Measurements from ENCODE around the gene TUBA1C. TPM values are rescaled to one million over a fixed set of nuclear protein-coding genes. Genes with fewer than 3 reads are reported as not detected.
"Not testable (repeated sequence)": the region's sequence is repeated elsewhere in the genome, so short reads cannot be mapped to it uniquely, and the experiment has no call there.

TUBA1C gene
- total and polyA plus RNA-seq, 5 donors = 34.2 to 106 (median 68.6) TPM

DNA sequence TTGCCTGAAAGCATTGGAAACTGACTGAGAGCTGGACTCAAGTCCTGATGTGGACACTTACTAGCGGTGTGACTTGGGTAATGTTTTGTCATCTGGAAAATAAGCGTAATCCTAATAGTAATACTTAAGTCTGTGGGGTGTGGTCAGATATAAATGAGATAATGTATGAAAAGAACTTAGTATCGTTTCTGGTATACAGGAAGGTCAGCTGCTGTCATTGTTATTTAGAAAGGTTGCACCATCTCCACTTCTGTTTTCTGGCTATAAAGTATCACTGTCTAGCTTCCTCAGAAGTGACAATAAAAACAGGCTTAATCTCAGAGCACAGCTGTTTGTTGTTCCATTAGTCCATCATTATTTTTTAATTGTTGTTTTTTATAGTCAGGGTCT, 34.1 kb upstream of the TUBA1C start:
- no peak overlapping the region for H3K27ac ChIP-seq (ENCODE audit: low read length)
- H3K4me1 ChIP-seq (ENCODE audit: control insufficient read depth, insufficient read depth, low read length) = peaks cover 6% of the 10 kb centered on the region
- WGBS = 74% methylated on average over 3 of the region's 3 CpGs
- DNase-seq = no peak
- no peak for ATAC-seq
- intact Hi-C loops (cut with DNase I) = loop anchor here (5.0 to 10.0 kb wide), 5 partner anchors 38 to 166 kb away; partner anchors contain the start of genes TUBA1A (in 2 of the 4), KMT2D (in 1 of the 4) and RHEBL1 (in 1 of the 4)
- no peaks in the 10 kb centered on the region for H3K27me3 ChIP-seq (ENCODE audit: control insufficient read depth, insufficient read depth)
- no peak overlapping the region for H3K4me3 ChIP-seq (ENCODE audit: low read length)
- no peaks in the 10 kb centered on the region for H3K9me3 ChIP-seq (ENCODE audit: control insufficient read depth, low read length)

DNA sequence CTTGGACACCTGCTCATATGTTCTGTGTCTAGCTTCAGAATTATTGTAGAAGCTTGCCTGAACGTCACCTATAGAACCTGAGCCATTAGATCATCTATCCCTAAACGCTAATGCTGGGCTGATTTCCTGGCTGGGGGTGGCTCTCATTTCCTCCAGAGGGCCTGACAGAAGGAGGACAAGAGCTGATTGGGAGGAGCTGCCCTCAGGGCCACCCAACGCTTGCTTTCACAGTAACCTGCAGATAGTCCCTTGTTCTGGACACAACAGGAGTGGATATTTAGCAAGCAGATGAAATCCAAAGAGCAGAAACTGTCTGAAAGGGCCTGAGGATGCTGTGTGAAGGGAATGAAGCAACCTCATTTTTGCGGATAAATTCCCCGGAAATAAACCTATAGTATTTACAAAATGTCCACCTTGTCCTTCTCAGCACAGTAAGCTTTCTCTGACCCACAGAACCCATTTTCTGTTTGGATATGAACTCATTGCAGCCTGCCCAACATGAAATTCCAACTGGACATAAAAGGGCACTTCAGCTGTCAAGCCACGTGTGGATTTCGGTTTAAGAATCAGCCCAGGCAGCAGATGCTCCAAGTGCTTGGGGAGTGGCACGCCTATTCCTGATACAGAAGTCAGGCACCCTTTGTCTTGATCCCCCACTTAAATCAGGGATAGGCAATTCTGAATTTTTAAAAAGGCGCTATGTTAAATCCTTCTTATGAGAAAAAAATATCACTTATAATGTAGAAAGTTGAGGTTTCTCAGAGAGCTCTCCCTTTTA, 32.8 kb upstream of the TUBA1C start:
- WGBS = 59% methylated on average over 9 of the region's 9 CpGs
- intact Hi-C loops (cut with DNase I) = loop anchor here (5.0 to 10.0 kb wide), 5 partner anchors 40 to 167 kb away; partner anchors contain the start of genes TUBA1A (in 2 of the 4), KMT2D (in 1 of the 4) and RHEBL1 (in 1 of the 4)

DNA sequence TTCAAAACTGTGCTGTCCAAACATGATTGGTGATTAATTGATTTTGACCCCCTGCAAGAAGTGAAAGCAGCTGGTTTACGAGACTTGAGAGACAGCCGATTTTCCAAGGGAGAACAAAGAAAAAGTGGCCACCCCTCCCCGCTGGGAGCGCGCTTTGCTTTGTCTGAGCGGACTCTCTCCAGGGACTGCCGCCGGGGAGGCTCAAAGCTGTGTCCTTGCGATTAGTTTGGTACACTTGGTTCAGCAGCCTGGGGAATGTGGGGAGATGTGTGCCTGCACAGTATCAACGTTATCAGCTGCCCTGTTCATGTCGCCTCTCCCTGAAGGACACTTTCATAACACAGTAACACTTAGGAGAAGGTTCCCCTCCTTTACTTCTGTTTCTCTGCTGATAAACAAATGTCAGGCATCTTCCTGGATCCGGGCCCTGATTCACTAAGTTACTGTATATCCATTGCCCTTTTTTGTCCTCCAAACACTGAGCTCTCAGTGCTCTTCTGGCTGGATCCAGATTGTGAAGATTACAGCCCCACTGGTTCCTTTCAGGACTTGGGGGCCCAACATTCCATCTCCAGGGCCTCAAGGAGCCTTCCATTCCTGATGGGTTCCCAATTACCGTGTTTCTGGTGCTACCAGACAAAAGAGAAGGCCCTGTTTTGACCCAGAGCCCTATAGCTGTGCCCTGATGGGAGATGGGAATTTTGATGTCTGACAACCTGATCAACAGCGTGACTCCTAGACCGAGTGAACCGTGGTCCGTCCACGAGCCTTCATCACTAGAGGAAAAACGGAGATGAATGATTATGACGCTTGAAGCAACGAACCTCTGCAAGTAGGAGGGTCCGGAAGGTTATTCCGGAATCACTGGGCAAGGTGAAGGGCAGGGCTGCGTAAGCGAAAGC, 31.7 kb upstream of the TUBA1C start:
- peak; percentile 70 to 80 for ATAC-seq
- Histone ChIP-seq H3K27me3 (ENCODE audit: control insufficient read depth, insufficient read depth) (no peaks in the 10 kb centered on the region), H3K4me3 (ENCODE audit: low read length) (peak overlapping the region; percentile 21), H3K9me3 (ENCODE audit: control insufficient read depth, low read length) (no peaks in the 10 kb centered on the region), H3K27ac (ENCODE audit: low read length) (peak overlapping the region; percentile 86), H3K4me1 (ENCODE audit: control insufficient read depth, insufficient read depth, low read length) (peaks cover 6% of the 10 kb centered on the region)
- 47% methylated on average over 25 of the region's 25 CpGs for WGBS
- intact Hi-C loops (cut with DNase I) = loop anchor here (5.0 to 10.0 kb wide), 5 partner anchors 41 to 168 kb away; partner anchors contain the start of genes TUBA1A (in 2 of the 4), KMT2D (in 1 of the 4) and RHEBL1 (in 1 of the 4)
- peak; percentile 65 to 89 (median 87) for DNase-seq

More for the DNA sequence above, 32.8 kb upstream of the TUBA1C start:
- Histone ChIP-seq H3K4me3 (ENCODE audit: low read length) (no peak overlapping the region), H3K27ac (ENCODE audit: low read length) (peak overlapping the region; percentile 66), H3K27me3 (ENCODE audit: control insufficient read depth, insufficient read depth) (no peaks in the 10 kb centered on the region), H3K4me1 (ENCODE audit: control insufficient read depth, insufficient read depth, low read length) (peaks cover 6% of the 10 kb centered on the region), H3K9me3 (ENCODE audit: control insufficient read depth, low read length) (no peaks in the 10 kb centered on the region)
- no peak for DNase-seq
- no peak for ATAC-seq

DNA sequence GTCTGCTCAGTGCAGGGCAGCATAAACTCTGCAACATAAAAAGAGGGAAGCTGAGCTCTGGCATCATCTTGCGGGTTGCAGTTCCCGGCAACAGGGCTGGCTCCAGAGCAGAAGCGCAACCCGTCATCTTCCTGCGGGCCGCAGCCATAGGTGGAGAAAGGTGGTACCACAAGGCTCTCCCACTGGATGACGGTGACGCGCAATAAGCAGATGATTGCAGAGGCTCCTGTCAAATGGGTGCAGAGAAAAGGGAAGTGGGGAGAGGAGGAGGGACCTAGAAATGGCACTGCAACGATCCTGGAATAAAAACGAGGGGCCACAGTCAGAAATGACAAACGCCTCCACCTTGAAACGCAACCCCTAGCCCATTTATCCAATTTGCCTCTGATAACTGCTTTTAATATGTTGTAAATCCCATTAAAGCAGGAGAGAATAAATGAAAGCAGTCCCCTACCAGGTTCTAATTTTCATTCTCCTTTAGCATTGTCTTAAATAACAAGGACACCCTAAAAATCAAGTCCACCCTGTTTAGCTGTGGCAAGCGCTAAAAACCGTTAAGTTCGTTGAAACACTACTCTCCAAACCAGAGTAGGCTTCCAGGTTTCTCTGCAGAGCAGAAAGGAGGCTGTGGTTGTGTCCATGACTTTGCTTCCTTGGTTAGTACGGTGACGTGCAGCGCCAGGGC, 30.9 kb upstream of the TUBA1C start:
- peak overlapping the region; percentile 86 for H3K27ac ChIP-seq (ENCODE audit: low read length)
- peak; percentile 20 to 49 for ATAC-seq
- peak; percentile 54 to 82 (median 79) for DNase-seq
- no peaks in the 10 kb centered on the region for H3K9me3 ChIP-seq (ENCODE audit: control insufficient read depth, low read length)
- peaks cover 6% of the 10 kb centered on the region for H3K4me1 ChIP-seq (ENCODE audit: control insufficient read depth, insufficient read depth, low read length)
- intact Hi-C loops (cut with DNase I) = loop anchor here (2.0 to 10.0 kb wide), 6 partner anchors 42 to 169 kb away; partner anchors contain the start of genes TUBA1A (in 2 of the 4), TUBA1B (in 2 of the 4), KMT2D (in 1 of the 4) and RHEBL1 (in 1 of the 4)
- WGBS = 65% methylated on average over 19 of the region's 19 CpGs
- no peaks in the 10 kb centered on the region for H3K27me3 ChIP-seq (ENCODE audit: control insufficient read depth, insufficient read depth)
- H3K4me3 ChIP-seq (ENCODE audit: low read length) = no peak overlapping the region

DNA sequence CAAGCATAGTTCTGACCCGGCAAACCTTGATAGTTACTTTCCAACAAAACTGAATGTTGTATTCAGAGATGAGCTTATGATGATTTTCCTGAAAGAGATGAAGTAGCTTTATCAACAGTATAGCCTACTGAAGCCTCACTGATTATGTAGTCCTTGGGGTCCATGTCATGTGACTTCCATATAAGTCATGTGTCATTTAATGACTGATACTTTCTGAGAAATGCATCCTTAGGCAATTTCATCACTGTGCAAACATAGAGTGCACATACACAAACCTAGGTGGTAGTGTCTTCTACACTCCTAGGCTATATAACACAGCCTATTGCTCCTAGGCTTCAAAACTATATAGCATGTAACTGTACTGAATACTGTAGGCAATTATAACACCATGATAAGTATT, 28.5 kb upstream of the TUBA1C start:
- DNase-seq (no peak), ATAC-seq (no peak)
- Histone ChIP-seq H3K27ac (ENCODE audit: low read length) (no peak overlapping the region), H3K4me1 (ENCODE audit: control insufficient read depth, insufficient read depth, low read length) (peaks cover 6% of the 10 kb centered on the region), H3K9me3 (ENCODE audit: control insufficient read depth, low read length) (no peaks in the 10 kb centered on the region), H3K4me3 (ENCODE audit: low read length) (no peak overlapping the region), H3K27me3 (ENCODE audit: control insufficient read depth, insufficient read depth) (no peaks in the 10 kb centered on the region)
- 58% methylated on average over 1 of the region's 1 CpG for WGBS
- intact Hi-C loops (cut with DNase I) = loop anchor here (5.0 to 10.0 kb wide), 4 partner anchors 132 to 172 kb away; partner anchors contain the start of genes KMT2D (in 1 of the 4) and RHEBL1 (in 1 of the 4)

DNA sequence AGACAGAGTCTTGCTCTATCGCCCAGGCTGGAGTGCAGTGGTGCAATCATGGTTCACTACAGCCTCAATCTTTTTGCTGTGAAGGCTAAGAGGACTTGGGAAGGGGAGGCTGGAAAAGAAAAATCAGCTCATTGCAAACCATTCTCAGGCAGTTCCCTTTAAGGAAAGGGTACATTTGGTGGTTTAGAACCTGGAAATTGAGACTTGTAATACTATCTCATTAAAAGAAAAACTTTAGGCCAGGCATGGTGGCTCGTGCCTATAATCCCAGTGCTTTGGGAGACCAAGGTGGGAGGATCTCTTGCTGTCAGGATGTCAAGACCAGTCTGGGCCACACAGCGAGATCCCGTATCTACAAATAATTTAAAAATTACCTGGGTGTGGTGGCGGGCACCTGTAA, 21.3 kb upstream of the TUBA1C start:
- WGBS = 98% methylated on average over 5 of the region's 5 CpGs
- Histone ChIP-seq H3K27ac (ENCODE audit: low read length) (no peak overlapping the region), H3K9me3 (ENCODE audit: control insufficient read depth, low read length) (no peaks in the 10 kb centered on the region), H3K4me1 (ENCODE audit: control insufficient read depth, insufficient read depth, low read length) (no peaks in the 10 kb centered on the region), H3K4me3 (ENCODE audit: low read length) (no peak overlapping the region), H3K27me3 (ENCODE audit: control insufficient read depth, insufficient read depth) (no peaks in the 10 kb centered on the region)
- DNase-seq (no peak), ATAC-seq (no peak)
- intact Hi-C loops (cut with DNase I) = no loop called here

DNA sequence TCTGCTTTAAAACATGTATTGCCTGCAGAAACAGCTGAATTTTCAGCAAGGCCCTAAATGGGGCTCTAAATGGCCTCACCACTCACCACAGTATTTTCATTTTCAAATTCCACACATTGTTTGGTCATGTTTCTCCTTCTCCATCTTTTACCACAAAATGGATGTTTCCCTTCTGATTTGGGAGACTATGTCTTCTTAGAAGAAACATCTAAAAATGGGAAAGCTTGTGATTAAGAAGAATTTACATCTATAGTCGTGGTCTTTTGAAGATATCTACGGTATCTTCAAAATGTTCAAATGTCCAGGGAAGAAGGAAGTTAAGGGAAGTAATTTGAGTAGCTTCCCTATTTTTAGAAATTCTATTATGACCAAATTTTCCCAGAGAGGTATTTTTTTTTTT, 20.7 kb upstream of the TUBA1C start:
- 61% methylated on average over 2 of the region's 2 CpGs for WGBS
- no peaks in the 10 kb centered on the region for H3K27me3 ChIP-seq (ENCODE audit: control insufficient read depth, insufficient read depth)

DNA sequence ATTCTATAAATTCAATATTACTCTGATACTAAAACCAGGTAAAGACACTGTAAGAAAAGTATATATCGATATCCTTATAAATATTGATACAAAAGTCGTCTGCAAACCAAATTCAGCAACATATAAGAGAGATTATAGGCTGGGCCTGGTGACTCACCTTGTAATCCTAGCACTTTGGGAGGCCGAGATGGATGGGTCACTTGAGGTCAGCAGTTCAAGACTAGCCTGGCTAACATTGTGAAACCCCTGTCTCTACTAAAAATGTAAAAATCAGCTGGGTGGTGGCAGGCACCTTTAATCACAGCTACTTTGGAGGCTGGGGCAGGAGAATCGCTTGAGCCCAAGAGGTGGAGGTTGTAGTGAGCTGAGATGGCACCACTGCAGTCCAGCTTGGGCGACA, 13.5 kb upstream of the TUBA1C start:
- 95% methylated on average over 5 of the region's 5 CpGs for WGBS
- DNase-seq (no peak), ATAC-seq (no peak)
- intact Hi-C loops (cut with DNase I) = no loop called here
- H3K4me1 ChIP-seq (ENCODE audit: control insufficient read depth, insufficient read depth, low read length) = no peaks in the 10 kb centered on the region
- H3K27ac ChIP-seq (ENCODE audit: low read length) = no peak overlapping the region
- H3K27me3 ChIP-seq (ENCODE audit: control insufficient read depth, insufficient read depth) = no peaks in the 10 kb centered on the region
- no peaks in the 10 kb centered on the region for H3K9me3 ChIP-seq (ENCODE audit: control insufficient read depth, low read length)
- no peak overlapping the region for H3K4me3 ChIP-seq (ENCODE audit: low read length)

More for the DNA sequence above, 20.7 kb upstream of the TUBA1C start:
- no peaks in the 10 kb centered on the region for H3K4me1 ChIP-seq (ENCODE audit: control insufficient read depth, insufficient read depth, low read length)
- no peak overlapping the region for H3K27ac ChIP-seq (ENCODE audit: low read length)
- intact Hi-C loops (cut with DNase I) = no loop called here
- no peak for DNase-seq
- no peaks in the 10 kb centered on the region for H3K9me3 ChIP-seq (ENCODE audit: control insufficient read depth, low read length)
- no peak for ATAC-seq
- H3K4me3 ChIP-seq (ENCODE audit: low read length) = no peak overlapping the region

DNA sequence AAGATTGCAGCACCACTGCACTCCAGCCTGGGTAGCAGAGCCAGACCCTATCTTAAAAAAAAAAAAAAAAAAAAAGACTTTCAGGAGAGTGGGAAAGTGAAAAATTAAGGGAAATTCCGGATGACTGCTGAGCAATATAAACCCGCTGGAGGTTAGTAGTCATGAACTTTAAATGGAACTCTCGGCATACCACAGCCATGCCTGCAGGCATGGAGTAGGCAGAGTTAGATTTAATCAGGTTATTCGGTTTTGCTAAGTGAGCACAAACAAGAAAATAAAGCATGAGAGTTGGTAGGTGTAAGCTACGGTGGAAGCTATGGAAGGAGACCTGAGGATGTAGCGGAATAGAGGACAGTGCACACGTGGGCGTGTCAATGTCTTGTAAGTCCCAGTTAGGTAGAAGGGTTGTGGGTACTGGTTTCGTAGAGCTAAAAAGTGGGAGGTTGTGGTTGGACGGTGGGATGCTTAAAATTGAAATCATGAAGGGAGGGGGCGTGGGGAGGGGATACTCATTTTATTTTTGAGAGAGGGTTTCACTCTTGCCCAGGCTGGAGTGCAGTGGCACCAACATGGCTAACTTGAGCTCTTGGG, 11.8 kb upstream of the TUBA1C start:
- Histone ChIP-seq H3K4me1 (ENCODE audit: control insufficient read depth, insufficient read depth, low read length) (no peaks in the 10 kb centered on the region), H3K4me3 (ENCODE audit: low read length) (no peak overlapping the region), H3K9me3 (ENCODE audit: control insufficient read depth, low read length) (no peaks in the 10 kb centered on the region), H3K27me3 (ENCODE audit: control insufficient read depth, insufficient read depth) (no peaks in the 10 kb centered on the region), H3K27ac (ENCODE audit: low read length) (no peak overlapping the region)
- ATAC-seq = no peak
- DNase-seq = no peak
- 93% methylated on average over 11 of the region's 11 CpGs for WGBS
- intact Hi-C loops (cut with DNase I) = no loop called here

DNA sequence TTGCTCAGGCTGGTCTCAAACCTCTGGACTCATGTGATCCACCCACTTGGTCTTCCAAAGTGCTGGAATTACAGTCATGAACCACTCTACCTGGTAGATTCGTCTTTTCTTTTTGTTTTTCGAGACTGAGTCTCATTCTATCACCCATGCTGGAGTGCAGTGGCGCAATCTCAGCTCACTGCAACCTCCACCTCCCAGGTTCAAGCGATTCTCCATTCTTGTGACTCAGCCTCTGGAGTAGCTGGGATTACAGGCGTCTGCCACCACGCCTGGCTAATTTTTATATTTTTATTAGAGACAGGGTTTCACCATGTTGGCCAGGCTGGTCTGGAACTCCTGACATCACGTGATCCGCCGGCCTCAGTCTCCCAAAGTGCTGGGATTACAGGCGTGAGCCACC, 9.4 kb upstream of the TUBA1C start:
- H3K9me3 ChIP-seq (ENCODE audit: control insufficient read depth, low read length); H3K4me1 ChIP-seq (ENCODE audit: control insufficient read depth, insufficient read depth, low read length); DNase-seq; H3K27me3 ChIP-seq (ENCODE audit: control insufficient read depth, insufficient read depth); H3K4me3 ChIP-seq (ENCODE audit: low read length); H3K27ac ChIP-seq (ENCODE audit: low read length); ATAC-seq; intact Hi-C loops (cut with DNase I): not testable (repeated sequence)
- WGBS = 96% methylated on average over 10 of the region's 10 CpGs

All from right cardiac atrium (tissue), 5 donors.